Measurements from ENCODE around the gene PLEKHH1. TPM values are rescaled to one million over a fixed set of nuclear protein-coding genes. Genes with fewer than 3 reads are reported as not detected.

Gene PLEKHH1
- total RNA-seq, 2 donors from 2014 or later, result 1.2 to 1.9 TPM

GRCh38 chr14:67551940-67552339 lies 18.9 kb downstream of the PLEKHH1 start:
- DNase-seq (ENCODE audit: low spot score), result peak; percentile 35
- ATAC-seq, result no peak
- Mint-ChIP-seq H3K4me3 (no peak overlapping the region), H3K27ac (no peak overlapping the region), H3K9me3 (no peaks in the 10 kb centered on the region), H3K27me3 (peaks cover 9 to 11% of the 10 kb centered on the region in 2 donors), H3K4me1 (ENCODE audit: low read depth in 2 of 2) (no peaks in the 10 kb centered on the region), H3K36me3 (no peaks in the 10 kb centered on the region)

DNA sequence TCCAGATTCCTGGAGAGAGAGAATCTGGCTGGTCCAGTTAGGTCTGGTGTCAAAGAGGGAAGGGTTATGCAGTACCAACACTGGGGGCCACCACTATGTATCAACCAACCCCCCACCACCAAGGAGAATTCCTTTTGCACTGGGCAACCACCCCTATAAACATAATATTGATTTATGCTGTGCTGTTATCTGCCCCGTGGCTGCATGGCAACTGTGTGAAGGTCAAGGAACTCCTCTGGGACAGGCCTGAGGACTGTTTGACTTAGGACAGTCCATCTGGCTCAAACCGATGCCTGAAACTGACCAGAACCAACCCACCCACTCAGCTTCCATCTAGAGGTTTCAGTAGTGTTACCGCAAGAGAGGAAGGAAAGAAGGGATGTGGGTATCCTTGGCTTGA lies 20.5 kb downstream of the PLEKHH1 start:
- Mint-ChIP-seq H3K4me3 (no peak overlapping the region), H3K9me3 (no peaks in the 10 kb centered on the region), H3K27me3 (peaks cover 15 to 16% of the 10 kb centered on the region in 2 donors), H3K36me3 (no peaks in the 10 kb centered on the region), H3K4me1 (ENCODE audit: low read depth in 2 of 2) (no peaks in the 10 kb centered on the region), H3K27ac (no peak overlapping the region)
- ATAC-seq (no peak), DNase-seq (ENCODE audit: low spot score) (peak; percentile 18)

DNA sequence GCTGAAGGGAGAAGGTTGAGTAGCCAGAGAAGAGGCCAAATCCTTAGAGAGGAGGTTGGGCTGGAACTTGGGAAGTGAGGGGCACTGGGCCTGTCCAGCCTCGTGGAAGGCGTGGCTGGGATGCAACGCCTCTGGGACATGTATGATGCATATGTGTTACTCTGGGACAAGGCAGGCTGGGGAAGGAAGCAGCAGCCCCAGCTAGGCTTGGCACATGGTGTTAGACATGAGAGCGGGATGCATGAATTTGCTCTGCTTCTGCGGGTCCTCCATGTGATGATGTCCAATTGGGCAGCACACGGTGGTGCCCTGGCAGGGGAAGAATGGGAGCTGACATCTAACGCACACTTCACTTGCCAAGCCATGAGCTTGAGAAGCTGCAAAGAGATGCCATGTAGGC lies 21.3 kb downstream of the PLEKHH1 start:
- Mint-ChIP-seq H3K27ac (no peak overlapping the region), H3K4me3 (no peak overlapping the region), H3K9me3 (no peaks in the 10 kb centered on the region), H3K4me1 (ENCODE audit: low read depth in 2 of 2) (no peaks in the 10 kb centered on the region), H3K27me3 (peaks cover 9 to 11% of the 10 kb centered on the region in 2 donors), H3K36me3 (no peaks in the 10 kb centered on the region)
- peak; percentile 41 for DNase-seq (ENCODE audit: low spot score)
- ATAC-seq, result peak in 1 of 2 donors; percentile 34

- Mint-ChIP-seq H3K36me3 (no peaks in the 10 kb centered on the region), H3K9me3 (no peaks in the 10 kb centered on the region), H3K27ac (no peak overlapping the region), H3K4me3 (no peak overlapping the region), H3K4me1 (ENCODE audit: low read depth in 2 of 2) (no peaks in the 10 kb centered on the region), H3K27me3 (peaks cover 11 to 13% of the 10 kb centered on the region in 2 donors)
- DNase-seq (ENCODE audit: low spot score) (peak; percentile 47), ATAC-seq (no peak)
These were observed 22.5 kb downstream of the PLEKHH1 start for GRCh38 chr14:67555518-67556090.

- DNase-seq (ENCODE audit: low spot score), result no peak
- H3K27me3 Mint-ChIP-seq, result peaks cover 8 to 13% of the 10 kb centered on the region in 2 donors
- H3K9me3 Mint-ChIP-seq, result no peaks in the 10 kb centered on the region
- no peak overlapping the region for H3K27ac Mint-ChIP-seq
- no peak overlapping the region for H3K4me3 Mint-ChIP-seq
- H3K36me3 Mint-ChIP-seq, result no peaks in the 10 kb centered on the region
- no peaks in the 10 kb centered on the region for H3K4me1 Mint-ChIP-seq (ENCODE audit: low read depth in 2 of 2)
- ATAC-seq, result no peak
These were observed 23.6 kb downstream of the PLEKHH1 start for GRCh38 chr14:67556671-67557070.

DNA sequence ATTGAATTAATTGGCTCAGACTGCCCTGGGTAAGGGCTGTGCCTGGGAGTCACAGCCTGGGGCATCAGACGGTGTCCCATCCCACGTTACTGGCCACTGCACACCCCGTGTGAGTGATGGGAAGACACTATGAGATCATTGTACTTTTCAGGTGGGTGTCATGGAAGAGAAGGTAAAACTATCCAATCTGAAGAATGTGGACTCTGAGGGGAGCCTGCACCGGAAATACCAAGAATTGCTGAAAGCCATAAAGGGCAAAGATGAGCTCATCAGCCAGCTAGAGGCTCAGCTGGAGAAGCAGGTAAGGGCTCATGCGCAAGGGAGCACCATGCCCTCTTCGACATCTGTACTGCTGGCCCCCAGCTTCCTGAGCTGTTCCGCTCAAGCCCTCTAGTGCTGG lies 24.0 kb downstream of the PLEKHH1 start:
- Mint-ChIP-seq H3K27ac (no peak overlapping the region), H3K4me1 (ENCODE audit: low read depth in 2 of 2) (no peaks in the 10 kb centered on the region), H3K36me3 (no peaks in the 10 kb centered on the region), H3K4me3 (no peak overlapping the region), H3K9me3 (no peaks in the 10 kb centered on the region), H3K27me3 (peaks cover 8 to 13% of the 10 kb centered on the region in 2 donors)
- DNase-seq (ENCODE audit: low spot score), result peak; percentile 46
- no peak for ATAC-seq

DNA sequence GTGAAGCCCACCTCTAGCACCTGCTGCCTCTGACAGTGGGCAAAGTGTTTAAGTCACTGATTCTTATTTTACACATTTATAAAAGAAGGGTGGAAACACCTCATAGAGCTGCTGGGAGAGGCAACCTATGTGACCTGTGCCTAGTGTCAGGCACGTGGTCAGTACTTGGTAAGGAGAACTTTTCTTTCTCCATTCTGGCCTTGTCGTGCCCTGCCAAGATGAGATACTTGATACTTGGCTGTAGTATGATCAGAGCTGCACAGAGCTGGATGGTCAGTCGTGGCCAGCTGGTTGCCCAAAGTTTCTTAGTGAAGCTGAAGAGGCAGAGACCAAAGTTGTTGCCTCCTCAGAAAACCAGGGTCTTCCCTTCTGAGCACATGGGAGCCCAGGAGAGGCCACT lies 24.6 kb downstream of the PLEKHH1 start:
- Mint-ChIP-seq H3K27me3 (peaks cover 8 to 13% of the 10 kb centered on the region in 2 donors), H3K27ac (no peak overlapping the region), H3K4me1 (ENCODE audit: low read depth in 2 of 2) (no peaks in the 10 kb centered on the region), H3K4me3 (no peak overlapping the region), H3K9me3 (no peaks in the 10 kb centered on the region), H3K36me3 (no peaks in the 10 kb centered on the region)
- DNase-seq (ENCODE audit: low spot score) (peak; percentile 22), ATAC-seq (no peak)

- H3K36me3 Mint-ChIP-seq, result no peaks in the 10 kb centered on the region
- no peaks in the 10 kb centered on the region for H3K4me1 Mint-ChIP-seq (ENCODE audit: low read depth in 2 of 2)
- no peak overlapping the region for H3K27ac Mint-ChIP-seq
- H3K9me3 Mint-ChIP-seq, result no peaks in the 10 kb centered on the region
- ATAC-seq (no peak), DNase-seq (ENCODE audit: low spot score) (peak; percentile 12)
- peaks cover 8 to 13% of the 10 kb centered on the region in 2 donors for H3K27me3 Mint-ChIP-seq
- no peak overlapping the region for H3K4me3 Mint-ChIP-seq
These were observed 26.5 kb downstream of the PLEKHH1 start for GRCh38 chr14:67559639-67560038.

DNA sequence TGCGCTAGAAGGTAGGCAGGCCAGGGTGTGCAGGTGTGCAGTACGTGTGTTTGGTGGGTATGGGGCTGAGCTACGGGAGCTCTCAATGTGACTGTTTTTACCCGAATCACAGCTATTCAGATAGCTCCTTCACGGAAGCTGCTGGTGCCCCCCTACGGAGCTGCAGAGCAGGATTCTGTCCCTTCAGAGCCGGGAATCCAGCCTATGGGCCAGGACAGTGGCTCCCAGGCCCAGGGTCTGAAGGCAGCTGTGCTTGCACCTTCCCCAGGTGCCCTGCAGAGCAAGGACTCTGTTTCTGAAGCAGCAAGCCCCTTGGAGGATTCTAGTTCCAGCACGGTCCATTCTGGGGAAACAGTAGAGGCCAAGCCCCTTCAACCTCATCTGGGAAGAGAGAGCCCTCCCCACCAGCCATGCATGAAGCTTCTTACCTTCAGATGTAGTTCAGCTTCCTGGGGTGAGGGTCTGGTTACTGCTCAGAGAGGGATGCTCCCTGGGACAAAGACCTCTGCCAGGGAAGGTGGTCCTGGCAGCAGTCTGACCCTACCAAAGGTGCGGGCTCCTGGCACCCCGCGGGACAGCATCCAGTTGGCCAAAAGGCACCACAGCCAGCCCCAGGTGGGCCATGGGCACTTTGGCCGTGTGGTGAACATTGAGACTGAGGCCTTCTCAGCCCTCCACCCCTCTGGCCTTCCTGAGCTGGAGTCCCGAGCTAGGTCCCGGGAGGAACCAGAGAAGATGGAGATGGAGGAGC lies 29.1 kb downstream of the PLEKHH1 start:
- Mint-ChIP-seq H3K27me3 (peaks cover 6 to 13% of the 10 kb centered on the region in 2 donors), H3K27ac (no peak overlapping the region), H3K36me3 (no peaks in the 10 kb centered on the region), H3K4me3 (no peak overlapping the region), H3K9me3 (no peaks in the 10 kb centered on the region), H3K4me1 (ENCODE audit: low read depth in 2 of 2) (no peaks in the 10 kb centered on the region)
- ATAC-seq (no peak), DNase-seq (ENCODE audit: low spot score) (peak; percentile 38)

- peaks cover 0 to 2% of the 10 kb centered on the region in 2 donors for H3K4me1 Mint-ChIP-seq (ENCODE audit: low read depth in 2 of 2)
- H3K9me3 Mint-ChIP-seq, result no peaks in the 10 kb centered on the region
- peaks cover 10 to 13% of the 10 kb centered on the region in 2 donors for H3K27me3 Mint-ChIP-seq
- DNase-seq (ENCODE audit: low spot score), result no peak
- no peak for ATAC-seq
- H3K27ac Mint-ChIP-seq, result no peak overlapping the region
- no peak overlapping the region for H3K4me3 Mint-ChIP-seq
- H3K36me3 Mint-ChIP-seq, result no peaks in the 10 kb centered on the region
These were observed 29.7 kb downstream of the PLEKHH1 start for GRCh38 chr14:67562776-67563150.

DNA sequence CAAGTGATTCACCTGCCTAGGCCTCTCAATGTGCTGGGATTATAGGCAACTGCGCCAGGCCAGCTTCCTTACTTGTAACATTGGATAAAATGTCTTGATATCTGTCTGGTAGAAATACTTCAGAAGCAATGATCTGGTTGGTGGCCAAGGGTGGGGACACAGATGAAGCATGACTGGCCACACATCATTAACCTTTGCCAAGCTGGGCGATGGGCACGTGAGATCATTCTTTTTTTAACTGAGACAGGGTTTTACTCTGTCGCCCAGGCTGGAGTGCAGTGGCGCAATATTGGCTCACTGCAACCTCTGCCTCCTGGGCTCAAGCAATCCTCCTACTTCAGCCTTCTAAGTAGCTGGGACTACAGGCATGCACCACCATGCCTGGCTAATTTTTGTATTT lies 31.1 kb downstream of the PLEKHH1 start:
- no peaks in the 10 kb centered on the region for H3K9me3 Mint-ChIP-seq
- no peak overlapping the region for H3K4me3 Mint-ChIP-seq
- DNase-seq (ENCODE audit: low spot score), result no peak
- H3K27me3 Mint-ChIP-seq, result peaks cover 6 to 8% of the 10 kb centered on the region in 2 donors
- ATAC-seq, result no peak
- peaks cover 0 to 2% of the 10 kb centered on the region in 2 donors for H3K4me1 Mint-ChIP-seq (ENCODE audit: low read depth in 2 of 2)
- H3K27ac Mint-ChIP-seq, result no peak overlapping the region
- no peaks in the 10 kb centered on the region for H3K36me3 Mint-ChIP-seq

DNA sequence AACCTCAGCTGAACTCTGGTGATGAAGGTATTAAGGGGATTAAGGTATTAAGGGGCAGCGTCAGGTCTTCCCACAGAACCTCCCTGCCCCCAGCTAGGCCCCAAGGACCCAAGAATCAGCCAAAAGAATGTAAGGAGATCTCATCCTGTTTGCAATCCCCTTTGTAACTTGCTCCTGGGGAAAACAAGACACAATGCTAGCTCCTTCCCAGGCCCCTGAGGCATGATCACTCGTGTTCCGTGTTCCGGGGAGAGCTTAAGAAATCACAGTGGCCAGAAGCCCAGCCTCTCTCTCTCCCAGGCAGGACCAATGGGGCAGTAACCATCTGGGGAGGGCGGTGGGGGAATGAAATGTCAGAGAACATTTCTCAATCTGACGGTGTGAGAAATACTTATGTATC lies 33.8 kb downstream of the PLEKHH1 start:
- DNase-seq (ENCODE audit: low spot score), result no peak
- Mint-ChIP-seq H3K27me3 (peaks cover 8 to 11% of the 10 kb centered on the region in 2 donors), H3K9me3 (no peaks in the 10 kb centered on the region), H3K36me3 (no peaks in the 10 kb centered on the region), H3K4me3 (no peak overlapping the region), H3K4me1 (ENCODE audit: low read depth in 2 of 2) (peaks cover 0 to 10% of the 10 kb centered on the region in 2 donors), H3K27ac (no peak overlapping the region)
- no peak for ATAC-seq

DNA sequence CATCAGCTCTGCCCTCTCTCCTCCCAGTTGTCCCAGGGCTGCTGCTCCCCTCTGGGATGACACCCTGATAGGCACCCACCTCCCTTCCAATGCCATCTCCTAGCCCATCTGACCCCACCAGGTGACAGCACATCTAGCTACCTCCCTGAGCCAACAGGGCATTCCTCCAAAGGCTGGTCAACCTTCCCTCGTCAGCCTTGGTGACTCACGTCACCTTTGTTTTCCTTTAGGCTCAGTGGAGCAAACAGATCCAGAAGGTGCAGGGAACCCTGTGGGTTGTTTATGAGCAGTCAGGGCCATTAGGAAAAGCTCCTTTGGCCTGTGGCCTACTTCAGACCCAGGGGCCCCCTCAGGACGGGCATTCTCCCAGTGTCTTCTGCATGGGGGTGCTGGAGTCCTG lies 34.6 kb downstream of the PLEKHH1 start:
- Mint-ChIP-seq H3K27me3 (peaks cover 8 to 11% of the 10 kb centered on the region in 2 donors), H3K27ac (no peak overlapping the region), H3K9me3 (no peaks in the 10 kb centered on the region), H3K4me3 (no peak overlapping the region), H3K4me1 (ENCODE audit: low read depth in 2 of 2) (peaks cover 0 to 10% of the 10 kb centered on the region in 2 donors), H3K36me3 (no peaks in the 10 kb centered on the region)
- DNase-seq (ENCODE audit: low spot score), result no peak
- no peak for ATAC-seq

DNA sequence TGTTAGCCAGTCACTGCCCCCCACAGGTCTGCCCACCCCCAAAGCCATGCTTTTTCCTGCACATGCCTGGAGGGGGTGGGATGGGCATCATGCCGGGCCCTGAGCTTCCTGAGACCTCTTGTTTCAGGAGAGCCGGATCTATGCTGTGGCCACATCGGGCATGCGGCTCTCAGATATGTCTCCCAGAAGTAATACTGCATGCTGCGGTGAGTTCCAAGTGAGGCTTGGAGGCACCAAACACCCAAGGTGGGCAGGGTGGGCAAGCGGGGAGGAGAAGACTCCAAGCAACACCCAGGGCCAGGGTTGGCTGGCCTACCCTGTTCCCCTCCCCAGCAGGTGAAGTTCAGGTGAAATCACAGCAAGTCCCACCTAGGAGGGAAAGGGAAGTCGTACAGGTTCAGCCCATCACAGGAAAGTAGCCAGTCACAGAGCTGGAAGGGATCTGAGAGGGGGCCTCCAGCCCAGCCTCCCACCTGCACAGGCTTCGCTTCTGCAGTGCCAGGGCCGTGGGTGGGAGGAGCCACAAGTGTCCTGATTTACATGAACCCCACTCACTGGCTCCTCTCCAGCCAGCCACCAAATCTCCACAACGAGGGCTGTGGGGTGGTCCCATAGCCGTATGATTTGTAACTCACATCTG lies 36.0 kb downstream of the PLEKHH1 start:
- no peak for ATAC-seq
- peaks cover 0 to 10% of the 10 kb centered on the region in 2 donors for H3K4me1 Mint-ChIP-seq (ENCODE audit: low read depth in 2 of 2)
- H3K27ac Mint-ChIP-seq, result no peak overlapping the region
- H3K36me3 Mint-ChIP-seq, result no peaks in the 10 kb centered on the region
- no peaks in the 10 kb centered on the region for H3K9me3 Mint-ChIP-seq
- H3K27me3 Mint-ChIP-seq, result peaks cover 8 to 11% of the 10 kb centered on the region in 2 donors
- H3K4me3 Mint-ChIP-seq, result no peak overlapping the region
- no peak for DNase-seq (ENCODE audit: low spot score)
